A549 (cell line): ENCODE data around the gene LAGE3. TPM values are rescaled to one million over a fixed set of nuclear protein-coding genes. Genes with fewer than 3 reads are reported as not detected.

Experiments used
- ATAC-seq, 2 experiments: fragments of 200-7000 bp in 1 of 2; fragments of >200 bp in 1 of 2; cut with Nextera tagmentation in 1 of 2; cut with Tn5 transposase in 1 of 2; 3 replicates each; pipeline versions ENCODE4 v1.8.0 to v1.9.1; 2018 to 2020; ENCODE audit warnings: mild to moderate bottlenecking in 1 of 2, moderate library complexity in 1 of 2
- CTCF ChIA-PET: fragments of 300-600 bp; sonication (Branson Sonifier 250); formaldehyde crosslinking; extraction: SDS; loops from one replicate; lab custom pipeline; 2021; ENCODE audit warnings: antibody characterized with exemption, inconsistent platforms; lab: Yijun Ruan, JAX
- POLR2A ChIA-PET: fragments of 350-600 bp; formaldehyde crosslinking; extraction: SDS; loops from one replicate; lab custom pipeline; 2021; ENCODE audit warnings: antibody characterized with exemption, inconsistent platforms; lab: Yijun Ruan, JAX
- DNase-seq, 2 experiments: peaks; one replicate each; pipeline versions ENCODE4 v3.0.0 to v3.0.0-alpha.2; 2011 to 2016; ENCODE audit warnings: low read depth in 1 of 2, low spot score in 1 of 2
- FAIRE-seq: peaks from 2 replicates; lab custom pipeline; 2011; peaks lifted over from hg19 to GRCh38; lab: Jason Lieb, UNC
- H3K27ac ChIP-seq, 2 experiments: fragments of >200 bp; sonication (Bioruptor Twin); formaldehyde crosslinking; 3 replicates each; pipeline ENCODE4 v1.5.1; 2016 to 2017
- H3K4me1 ChIP-seq: fragments of >200 bp; sonication (Bioruptor Twin); formaldehyde crosslinking; 3 replicates; pipeline ENCODE4 v1.6.1; 2016
- H3K4me2 ChIP-seq: fragments of >200 bp; sonication (Bioruptor Twin); formaldehyde crosslinking; 3 replicates; pipeline ENCODE4 v1.6.1; 2016
- H3K4me3 ChIP-seq: fragments of >200 bp; sonication (Bioruptor Twin); formaldehyde crosslinking; 3 replicates; pipeline ENCODE4 v1.5.1; 2016
- H3K9me3 ChIP-seq: fragments of >200 bp; sonication (Bioruptor Twin); formaldehyde crosslinking; 3 replicates; pipeline ENCODE4 v1.6.1; 2016
- ATOH8 ChIP-seq: fragments of 250-450 bp; sonication (Bioruptor Pico); IDR thresholded peaks from 2 replicates; pipeline ENCODE4 v1.5.0; 2020; ENCODE audit warnings: low read depth, mild to moderate bottlenecking, moderate library complexity
- BCL3 ChIP-seq: fragments of >200 bp; sonication (Bioruptor Twin); formaldehyde crosslinking; IDR thresholded peaks from 3 replicates; pipeline ENCODE4 v1.6.1; 2016
- CBX2 ChIP-seq: fragments of 200-600 bp; sonication (generic); IDR thresholded peaks from 2 replicates; pipeline ENCODE4 v1.6.1; 2016; ENCODE audit warnings: low read depth, mild to moderate bottlenecking, borderline replicate concordance
- CHD2 ChIP-seq: fragments of 150-350 bp; IDR thresholded peaks from 2 replicates; pipeline ENCODE4 v1.6.1; 2014; ENCODE audit warnings: low read length; ENCODE audit not compliant: partially characterized antibody
- ELK1 ChIP-seq: fragments of 150-350 bp; IDR thresholded peaks from 2 replicates; pipeline ENCODE4 v1.6.1; 2014; ENCODE audit warnings: low read depth, mild to moderate bottlenecking, low read length
- EP300 ChIP-seq, 2 experiments: fragments of >200 bp; sonication (Bioruptor Twin); formaldehyde crosslinking; IDR thresholded peaks; 2 replicates in 1 of 2; 3 replicates in 1 of 2; pipeline ENCODE4 v1.6.1; 2016 to 2017
- FOXS1 ChIP-seq: fragments of 250-450 bp; sonication (Bioruptor Pico); IDR thresholded peaks from 2 replicates; pipeline ENCODE4 v1.5.0; 2020; ENCODE audit warnings: mild to moderate bottlenecking, moderate library complexity
- GATA3 ChIP-seq: IDR thresholded peaks from 2 replicates; pipeline ENCODE4 v1.6.1; 2012; ENCODE audit warnings: borderline replicate concordance
- HDAC2 ChIP-seq: fragments of 200-600 bp; sonication (generic); IDR thresholded peaks from 2 replicates; pipeline ENCODE4 v1.6.1; 2016
- HEYL ChIP-seq: fragments of 250-450 bp; sonication (Bioruptor Pico); IDR thresholded peaks from 2 replicates; pipeline ENCODE4 v1.8.0; 2021; ENCODE audit warnings: mild to moderate bottlenecking, moderate library complexity
- HOXA7 ChIP-seq: fragments of 250-450 bp; sonication (Bioruptor Pico); IDR thresholded peaks from 2 replicates; pipeline ENCODE4 v1.5.0; 2020; ENCODE audit warnings: mild to moderate bottlenecking, moderate library complexity
- HOXB13 ChIP-seq: fragments of 250-450 bp; sonication (Bioruptor Pico); IDR thresholded peaks from 2 replicates; pipeline ENCODE4 v1.5.0; 2020; ENCODE audit warnings: low read depth, mild to moderate bottlenecking, moderate library complexity
- MAZ ChIP-seq: fragments of 150-350 bp; IDR thresholded peaks from 2 replicates; pipeline ENCODE4 v1.6.1; 2014; ENCODE audit warnings: antibody characterized with exemption, low read depth, low read length, borderline replicate concordance
- PBX3 ChIP-seq: IDR thresholded peaks from 2 replicates; pipeline ENCODE4 v1.6.1; 2012
- POLR2AphosphoS2 ChIP-seq: conservative IDR thresholded peaks from 2 replicates; pipeline ENCODE4 v1.6.1; 2012; ENCODE audit warnings: low read length, improper control_type of control experiment, inconsistent platforms
- RAD21 ChIP-seq, 2 experiments: fragments of >200 bp in 1 of 2; sonication (Bioruptor Twin) in 1 of 2; formaldehyde crosslinking in 1 of 2; IDR thresholded peaks in 1 of 2; conservative IDR thresholded peaks in 1 of 2; 2 replicates in 1 of 2; 3 replicates in 1 of 2; pipeline ENCODE4 v1.6.1; 2012 to 2018; ENCODE audit warnings: inconsistent platforms in 1 of 2
- RARB ChIP-seq: fragments of 250-450 bp; sonication (Bioruptor Pico); IDR thresholded peaks from 2 replicates; pipeline ENCODE4 v1.8.0; 2021; ENCODE audit warnings: mild to moderate bottlenecking, moderate library complexity
- RCOR1 ChIP-seq: fragments of 150-350 bp; IDR thresholded peaks from 2 replicates; pipeline ENCODE4 v1.6.1; 2014; ENCODE audit warnings: antibody characterized with exemption, low read length, low read depth
- REST ChIP-seq: fragments of 200-600 bp; sonication (generic); IDR thresholded peaks from 2 replicates; pipeline ENCODE4 v1.6.1; 2016; ENCODE audit warnings: antibody characterized with exemption, mild to moderate bottlenecking, moderate library complexity
- RFX5 ChIP-seq: fragments of 450-650 bp; IDR thresholded peaks from 2 replicates; pipeline ENCODE4 v1.7.1; 2014; ENCODE audit warnings: antibody characterized with exemption, mild to moderate bottlenecking, moderate library complexity
- SMC3 ChIP-seq: fragments of >200 bp; sonication (Bioruptor Twin); formaldehyde crosslinking; IDR thresholded peaks from 3 replicates; pipeline ENCODE4 v1.6.1; 2018; ENCODE audit warnings: inconsistent platforms
- SREBF2 ChIP-seq: fragments of 450-650 bp; IDR thresholded peaks from 2 replicates; pipeline ENCODE4 v1.6.1; 2014; ENCODE audit warnings: mild to moderate bottlenecking, moderate library complexity
- TP53 ChIP-seq: fragments of 250-450 bp; sonication (Bioruptor Pico); IDR thresholded peaks from 2 replicates; pipeline ENCODE4 v1.5.0; 2021; ENCODE audit warnings: mild to moderate bottlenecking, moderate library complexity
- WGBS: methylation state at CpG from one replicate; pipeline ENCODE4 v1.1.6; 2017; ENCODE audit errors: missing lambda C conversion rate; 5-methylcytosine and 5-hydroxymethylcytosine counted together
- polyA plus RNA-seq, 4 experiments: library from polyadenylated mRNA; depleted of rRNA in 3 of 4; stranded (reverse); fragments of >200 nt; fragmentation: RNase III in 1 of 4; extraction: RNeasy Plus Mini Kit Qiagen cat#74134 plus additional on column Dnase treatment in 1 of 4; gene quantifications; 2 replicates in 3 of 4; 3 replicates in 1 of 4; pipeline ENCODE4 v1.2.3, GENCODE V29; 2011 to 2017

Gene LAGE3
- polyA plus RNA-seq, 2 of the 4 experiments (the other 2 are of a cell fraction): 20.6 to 49.7 TPM

- H3K4me2 ChIP-seq: no peak overlapping the region
- TF ChIP-seq RARB (CRISPR knock-in tag) (no peak), RAD21 (conservative IDR thresholded peaks at IDR 0.05 in 1 of 2, IDR thresholded peaks at IDR 0.05 in 1 of 2) (no peak), ATOH8 (no peak), TP53 (CRISPR knock-in tag) (no peak), HEYL (CRISPR knock-in tag) (no peak), REST (no peak), HOXB13 (CRISPR knock-in tag) (no peak), HDAC2 (no peak), EP300 (IDR thresholded peaks at IDR 0.05) (no peak), GATA3 (no peak)
Observed at GRCh38 chrX:154509455-154509854, 30.4 kb upstream of the LAGE3 start.

GRCh38 chrX:154508384-154508745 is 29.3 kb upstream of the LAGE3 start:
- no peaks in the 10 kb centered on the region for H3K4me1 ChIP-seq
- ATAC-seq (no peak), FAIRE-seq (no peak), DNase-seq (no peak)
- ChIA-PET CTCF (no interaction called here), POLR2A (no interaction called here)
- no peak overlapping the region for H3K4me3 ChIP-seq
- 100% methylated on average over 3 of the region's 13 CpGs for WGBS
- H3K4me2 ChIP-seq: no peak overlapping the region
- no peaks in the 10 kb centered on the region for H3K9me3 ChIP-seq
- H3K27ac ChIP-seq: no peak overlapping the region
- TF ChIP-seq PBX3 (no peak), TP53 (CRISPR knock-in tag) (no peak), BCL3 (no peak), HOXB13 (CRISPR knock-in tag) (no peak), POLR2AphosphoS2 (no peak), SREBF2 (no peak), RAD21 (conservative IDR thresholded peaks at IDR 0.05 in 1 of 2, IDR thresholded peaks at IDR 0.05 in 1 of 2) (no peak), RFX5 (no peak), GATA3 (no peak), RCOR1 (no peak), MAZ (no peak), HEYL (CRISPR knock-in tag) (no peak), FOXS1 (CRISPR knock-in tag) (no peak), CBX2 (no peak), CHD2 (no peak), HOXA7 (no peak), ELK1 (no peak), SMC3 (no peak)

More at GRCh38 chrX:154509455-154509854, 30.4 kb upstream of the LAGE3 start:
- Histone ChIP-seq H3K4me3 (no peak overlapping the region), H3K4me1 (no peaks in the 10 kb centered on the region), H3K9me3 (no peaks in the 10 kb centered on the region), H3K27ac (no peak overlapping the region)
- ATAC-seq (no peak), DNase-seq (no peak), FAIRE-seq (no peak)
- ChIA-PET CTCF (no interaction called here), POLR2A (no interaction called here)
- 95% methylated on average over 5 of the region's 5 CpGs for WGBS
